ENCODE data around the gene TRIM63. TPM values are rescaled to one million over a fixed set of nuclear protein-coding genes. Genes with fewer than 3 reads are reported as not detected.

Gene TRIM63
- total and polyA plus RNA-seq, 2 donors (not counting 3 experiments of a cell fraction or from before 2014, with no cell fraction given), result not detected

DNA sequence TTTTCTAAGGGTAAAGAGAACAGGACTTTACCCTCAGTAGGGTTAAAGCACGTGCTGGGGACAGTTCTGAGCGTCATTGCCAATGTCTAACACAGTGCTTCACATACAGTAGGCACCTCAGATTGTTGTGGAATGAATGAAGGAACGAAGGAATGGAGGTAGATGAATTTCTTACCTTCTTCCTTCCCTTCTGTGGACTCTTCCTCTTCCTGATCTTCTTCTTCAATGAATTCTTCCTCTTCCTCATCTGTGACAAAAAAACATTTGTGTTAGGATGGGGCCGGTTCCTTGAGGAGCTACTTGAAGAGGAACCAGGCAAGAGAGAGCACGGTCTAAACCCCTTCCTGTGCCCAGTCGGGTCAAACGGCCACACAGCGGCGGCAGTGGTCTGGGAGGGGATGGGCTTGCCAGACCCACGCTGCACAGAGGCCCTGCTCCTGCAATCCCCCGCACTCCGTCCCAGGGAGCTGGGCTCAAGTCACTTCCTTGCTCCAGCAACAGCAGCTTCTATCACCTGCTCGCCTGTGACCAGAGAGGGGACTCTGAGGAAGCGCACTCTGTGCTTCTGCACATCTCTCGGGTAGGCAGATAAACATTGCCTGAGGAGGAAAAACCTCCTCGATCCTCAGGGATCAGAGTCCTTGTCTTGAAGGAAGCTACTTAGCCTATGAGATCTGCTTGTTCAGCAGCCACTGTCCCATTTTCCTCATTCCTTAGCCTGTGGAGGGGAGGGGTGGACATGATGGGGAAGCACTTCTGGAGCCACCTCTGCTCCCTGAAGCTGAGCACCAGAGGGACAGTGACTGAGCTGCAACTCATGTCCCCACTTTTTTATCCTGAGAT lies 13.5 kb downstream of the TRIM63 start:
- no peak for DNase-seq (ENCODE audit: low read depth, low spot score)
- Histone ChIP-seq H3K4me3 (replicated peaks in 1 of 3; ENCODE audit: insufficient read depth in 1 of 3, low read depth in 1 of 3, low read length in 3 of 3) (no peak overlapping the region), H3K79me2 (ENCODE audit: control insufficient read depth, insufficient read depth, low read length) (no peaks in the 10 kb centered on the region), H3K9me1 (replicated peaks; ENCODE audit: control insufficient read depth, extremely low read depth, insufficient read depth, low read length) (no peaks in the 10 kb centered on the region), H3K4me2 (ENCODE audit: insufficient read depth, low read length) (no peak overlapping the region), H3K27me3 (ENCODE audit: control insufficient read depth in 2 of 2, insufficient read depth in 2 of 2, low read length in 2 of 2) (peaks cover 20 to 23% of the 10 kb centered on the region in 2 experiments), H2AFZ (ENCODE audit: low read depth, low read length) (no peak overlapping the region), H3K9ac (replicated peaks; ENCODE audit: extremely low read depth, insufficient read depth, low read length) (no peak overlapping the region), H3K27ac (ENCODE audit: insufficient read depth, low read depth, low read length) (no peak overlapping the region), H3K4me1 (ENCODE audit: control insufficient read depth, extremely low read depth, insufficient read depth, low read length) (no peaks in the 10 kb centered on the region), H4K20me1 (replicated peaks; ENCODE audit: control insufficient read depth, extremely low read depth, insufficient read depth, low read length) (no peaks in the 10 kb centered on the region), H3K9me3 (replicated peaks; ENCODE audit: control insufficient read depth, insufficient read depth, low read length) (no peaks in the 10 kb centered on the region), H3K36me3 (ENCODE audit: control insufficient read depth in 2 of 2, extremely low read depth in 1 of 2, insufficient read depth in 2 of 2, low read length in 2 of 2) (no peaks in the 10 kb centered on the region)
- no peak for FAIRE-seq
- dilution Hi-C loops (cut with MboI; ENCODE audit: extremely low pct_ligation_motif_present, low sequenced_read_pairs), result no loop called here
- POLR2A ChIA-PET, result no interaction called here
- TF ChIP-seq POLR2A (IDR thresholded peaks at IDR 0.05; ENCODE audit: low read depth, low read length) (no peak), FOS (IDR thresholded peaks at IDR 0.05; ENCODE audit: borderline replicate concordance, insufficient read depth, low read length) (no peak), POLR2AphosphoS5 (IDR thresholded peaks at IDR 0.05; ENCODE audit: insufficient read depth, low read depth, low read length) (no peak), GATA2 (IDR thresholded peaks at IDR 0.05; ENCODE audit: insufficient read depth, insufficient read length, low read depth, low read length) (no peak)
- no TSS peak for BruUV-seq (replicated peaks)
- intact Hi-C loops (cut with micrococcal nuclease), result no loop called here
- CTCF ChIA-PET, result interaction anchor here (0.8 to 1.8 kb wide), 7 partner anchors 9 to 158 kb away, joined by 3 to 11 read pairs (median 3); partner anchors contain the start of gene SLC30A2

DNA sequence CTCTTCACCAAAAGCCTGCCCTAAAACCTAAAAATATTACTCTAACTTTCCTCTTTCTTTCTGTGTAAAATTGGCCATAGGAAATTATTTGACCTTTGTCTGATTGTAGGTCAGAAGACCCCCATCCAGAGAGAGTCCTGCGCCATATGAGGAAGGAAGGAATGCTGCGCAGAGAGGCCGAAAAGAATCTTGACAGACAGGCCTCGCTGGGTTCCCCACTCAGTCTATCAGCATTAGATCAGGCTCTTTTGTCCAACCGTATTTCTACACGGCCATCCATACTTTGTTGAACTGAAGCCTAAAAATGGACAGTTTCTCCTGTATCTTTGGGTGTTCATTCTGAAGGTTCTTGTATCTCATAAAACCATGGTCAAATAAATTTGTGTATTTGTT lies 17.2 kb downstream of the TRIM63 start:
- Histone ChIP-seq H2AFZ (ENCODE audit: low read depth, low read length) (no peak overlapping the region), H3K36me3 (ENCODE audit: control insufficient read depth in 2 of 2, extremely low read depth in 1 of 2, insufficient read depth in 2 of 2, low read length in 2 of 2) (no peaks in the 10 kb centered on the region), H3K9ac (replicated peaks; ENCODE audit: extremely low read depth, insufficient read depth, low read length) (no peak overlapping the region), H3K4me3 (replicated peaks in 1 of 3; ENCODE audit: insufficient read depth in 1 of 3, low read depth in 1 of 3, low read length in 3 of 3) (no peak overlapping the region), H3K9me3 (replicated peaks; ENCODE audit: control insufficient read depth, insufficient read depth, low read length) (no peaks in the 10 kb centered on the region), H4K20me1 (replicated peaks; ENCODE audit: control insufficient read depth, extremely low read depth, insufficient read depth, low read length) (no peaks in the 10 kb centered on the region), H3K9me1 (replicated peaks; ENCODE audit: control insufficient read depth, extremely low read depth, insufficient read depth, low read length) (no peaks in the 10 kb centered on the region), H3K4me2 (ENCODE audit: insufficient read depth, low read length) (no peak overlapping the region), H3K27me3 (ENCODE audit: control insufficient read depth in 2 of 2, insufficient read depth in 2 of 2, low read length in 2 of 2) (peaks cover 39 to 52% of the 10 kb centered on the region in 2 experiments), H3K79me2 (ENCODE audit: control insufficient read depth, insufficient read depth, low read length) (no peaks in the 10 kb centered on the region), H3K4me1 (ENCODE audit: control insufficient read depth, extremely low read depth, insufficient read depth, low read length) (no peaks in the 10 kb centered on the region), H3K27ac (ENCODE audit: insufficient read depth, low read depth, low read length) (no peak overlapping the region)
- no peak for DNase-seq (ENCODE audit: low read depth, low spot score)
- TF ChIP-seq POLR2AphosphoS5 (IDR thresholded peaks at IDR 0.05; ENCODE audit: insufficient read depth, low read depth, low read length), result no peak
- TF ChIP-seq, protein P1, sequence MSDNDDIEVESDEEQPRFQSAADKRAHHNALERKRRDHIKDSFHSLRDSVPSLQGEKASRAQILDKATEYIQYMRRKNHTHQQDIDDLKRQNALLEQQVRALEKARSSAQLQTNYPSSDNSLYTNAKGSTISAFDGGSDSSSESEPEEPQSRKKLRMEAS (IDR thresholded peaks at IDR 0.05; ENCODE audit: insufficient read depth, insufficient read length), result no peak
- no peak for TF ChIP-seq POLR2A (IDR thresholded peaks at IDR 0.05; ENCODE audit: low read depth, low read length)
- TF ChIP-seq MYC (IDR thresholded peaks at IDR 0.05; ENCODE audit: low read depth, low read length), result no peak
- TF ChIP-seq JUN (IDR thresholded peaks at IDR 0.05; ENCODE audit: borderline replicate concordance, insufficient read depth, insufficient read length, low read depth), result no peak
- TF ChIP-seq, protein P2, sequence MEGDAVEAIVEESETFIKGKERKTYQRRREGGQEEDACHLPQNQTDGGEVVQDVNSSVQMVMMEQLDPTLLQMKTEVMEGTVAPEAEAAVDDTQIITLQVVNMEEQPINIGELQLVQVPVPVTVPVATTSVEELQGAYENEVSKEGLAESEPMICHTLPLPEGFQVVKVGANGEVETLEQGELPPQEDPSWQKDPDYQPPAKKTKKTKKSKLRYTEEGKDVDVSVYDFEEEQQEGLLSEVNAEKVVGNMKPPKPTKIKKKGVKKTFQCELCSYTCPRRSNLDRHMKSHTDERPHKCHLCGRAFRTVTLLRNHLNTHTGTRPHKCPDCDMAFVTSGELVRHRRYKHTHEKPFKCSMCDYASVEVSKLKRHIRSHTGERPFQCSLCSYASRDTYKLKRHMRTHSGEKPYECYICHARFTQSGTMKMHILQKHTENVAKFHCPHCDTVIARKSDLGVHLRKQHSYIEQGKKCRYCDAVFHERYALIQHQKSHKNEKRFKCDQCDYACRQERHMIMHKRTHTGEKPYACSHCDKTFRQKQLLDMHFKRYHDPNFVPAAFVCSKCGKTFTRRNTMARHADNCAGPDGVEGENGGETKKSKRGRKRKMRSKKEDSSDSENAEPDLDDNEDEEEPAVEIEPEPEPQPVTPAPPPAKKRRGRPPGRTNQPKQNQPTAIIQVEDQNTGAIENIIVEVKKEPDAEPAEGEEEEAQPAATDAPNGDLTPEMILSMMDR (IDR thresholded peaks at IDR 0.05; ENCODE audit: extremely low read depth in 1 of 2, insufficient read depth in 1 of 2, low read depth in 1 of 2, low read length in 2 of 2), result no peak
- TF ChIP-seq EZH2 (IDR thresholded peaks at IDR 0.05; ENCODE audit: borderline replicate concordance, low read depth, low read length, severe bottlenecking), result no peak
- TF ChIP-seq GATA2 (IDR thresholded peaks at IDR 0.05; ENCODE audit: insufficient read depth, insufficient read length, low read depth, low read length), result no peak
- TF ChIP-seq FOS (IDR thresholded peaks at IDR 0.05; ENCODE audit: borderline replicate concordance, insufficient read depth, low read length), result no peak
- no peak for FAIRE-seq
- CTCF ChIA-PET, result no interaction called here
- dilution Hi-C loops (cut with MboI; ENCODE audit: extremely low pct_ligation_motif_present, low sequenced_read_pairs) (no loop called here), intact Hi-C loops (cut with micrococcal nuclease) (no loop called here)
- POLR2A ChIA-PET, result no interaction called here
- no TSS peak for BruUV-seq (replicated peaks)
